GM06990 (cell line): ENCODE results near the gene ATP1B4.
"Not testable (repeated sequence)": the region's sequence is repeated elsewhere in the genome, so short reads cannot be mapped to it uniquely, and the experiment has no call there.

Experiments used
- DNase-seq: peaks from one replicate; pipeline ENCODE4 v3.0.0-alpha.2; 2011; ENCODE audit not compliant: insufficient read length; ENCODE audit errors: extremely low read depth
- H3K27me3 ChIP-seq: replicated peaks from 2 replicates; pipeline ENCODE4 v1.6.0; 2011; ENCODE audit warnings: low read length; ENCODE audit not compliant: control insufficient read depth, insufficient read depth
- H3K36me3 ChIP-seq: 2 replicates; pipeline ENCODE4 v1.5.1; 2011; ENCODE audit warnings: low read length; ENCODE audit not compliant: control insufficient read depth, insufficient read depth
- H3K4me3 ChIP-seq: replicated peaks from 2 replicates; pipeline ENCODE4 v1.5.1; 2011; ENCODE audit warnings: low read depth, mild to moderate bottlenecking, control low read depth, low read length
- CTCF ChIP-seq: IDR thresholded peaks from 2 replicates; pipeline ENCODE4 v1.5.1; 2011; ENCODE audit warnings: low read length, control low read depth, mild to moderate bottlenecking, inconsistent platforms; ENCODE audit not compliant: insufficient read depth, poor library complexity, severe bottlenecking

Gene ATP1B4

GRCh38 chrX:120331116-120331515 lies 30.8 kb upstream of the ATP1B4 start:
- no peak for TF ChIP-seq CTCF
- Histone ChIP-seq H3K36me3 (no peaks in the 10 kb centered on the region), H3K27me3 (no peaks in the 10 kb centered on the region), H3K4me3 (no peak overlapping the region)
- DNase-seq: no peak

- H3K36me3 ChIP-seq: no peaks in the 10 kb centered on the region
- no peak for DNase-seq
- TF ChIP-seq CTCF: no peak
- no peak overlapping the region for H3K4me3 ChIP-seq
- H3K27me3 ChIP-seq: no peaks in the 10 kb centered on the region
Measured at GRCh38 chrX:120332394-120332793, 29.5 kb upstream of the ATP1B4 start.

- no peaks in the 10 kb centered on the region for H3K36me3 ChIP-seq
- no peak for DNase-seq
- H3K27me3 ChIP-seq: no peaks in the 10 kb centered on the region
- no peak overlapping the region for H3K4me3 ChIP-seq
- no peak for TF ChIP-seq CTCF
Measured at GRCh38 chrX:120334151-120334550, 27.7 kb upstream of the ATP1B4 start.

- no peak overlapping the region for H3K4me3 ChIP-seq
- no peak for TF ChIP-seq CTCF
- H3K36me3 ChIP-seq: no peaks in the 10 kb centered on the region
- no peaks in the 10 kb centered on the region for H3K27me3 ChIP-seq
- no peak for DNase-seq
Measured at GRCh38 chrX:120334603-120335002, 27.3 kb upstream of the ATP1B4 start.

- DNase-seq: no peak
- no peak for TF ChIP-seq CTCF
- no peaks in the 10 kb centered on the region for H3K27me3 ChIP-seq
- no peaks in the 10 kb centered on the region for H3K36me3 ChIP-seq
- H3K4me3 ChIP-seq: no peak overlapping the region
Measured at GRCh38 chrX:120335289-120335688, 26.6 kb upstream of the ATP1B4 start.

- Histone ChIP-seq H3K27me3 (no peaks in the 10 kb centered on the region), H3K36me3 (no peaks in the 10 kb centered on the region), H3K4me3 (no peak overlapping the region)
- no peak for TF ChIP-seq CTCF
- DNase-seq: no peak
Measured at GRCh38 chrX:120336899-120337298, 25.0 kb upstream of the ATP1B4 start.

GRCh38 chrX:120344566-120344965 lies 17.3 kb upstream of the ATP1B4 start:
- not testable (repeated sequence) for DNase-seq, H3K27me3 ChIP-seq, H3K36me3 ChIP-seq, H3K4me3 ChIP-seq
